ENCODE measurements around the gene NGF. TPM values are rescaled to one million over a fixed set of nuclear protein-coding genes. Genes with fewer than 3 reads are reported as not detected.

NGF gene
- total RNA-seq, 1 donor from 2014 or later, result not detected

DNA sequence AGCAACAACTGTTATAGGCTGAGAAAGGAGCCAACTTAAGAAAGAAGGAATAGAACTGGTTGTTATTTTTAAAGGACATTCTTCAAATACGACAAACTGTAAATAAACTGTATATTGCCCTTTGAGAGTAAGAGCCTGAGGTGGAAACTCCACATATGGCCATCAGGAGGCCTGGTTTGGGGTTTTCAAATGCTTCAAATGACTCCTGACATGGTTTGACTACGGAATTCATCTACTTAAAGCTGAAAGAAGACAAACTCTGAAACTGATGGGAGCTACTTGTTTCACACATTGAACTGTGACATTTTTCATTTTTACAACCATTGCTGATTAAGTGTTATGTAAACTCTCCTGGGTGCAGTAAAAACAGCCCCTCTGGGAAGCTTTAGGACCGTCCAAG is 59.8 kb downstream of the NGF start:
- Mint-ChIP-seq H3K27ac (no peak overlapping the region), H3K27me3 (no peaks in the 10 kb centered on the region), H3K36me3 (ENCODE audit: low read depth) (no peaks in the 10 kb centered on the region), H3K4me3 (no peak overlapping the region), H3K9me3 (peaks cover 9% of the 10 kb centered on the region), H3K4me1 (no peaks in the 10 kb centered on the region)
- intact Hi-C loops (cut with micrococcal nuclease), result no loop called here
- ChIA-PET POLR2A (no interaction called here), CTCF (no interaction called here)
- ATAC-seq (ENCODE audit: low read depth) (no peak), DNase-seq (no peak)
- TF ChIP-seq, protein P1, sequence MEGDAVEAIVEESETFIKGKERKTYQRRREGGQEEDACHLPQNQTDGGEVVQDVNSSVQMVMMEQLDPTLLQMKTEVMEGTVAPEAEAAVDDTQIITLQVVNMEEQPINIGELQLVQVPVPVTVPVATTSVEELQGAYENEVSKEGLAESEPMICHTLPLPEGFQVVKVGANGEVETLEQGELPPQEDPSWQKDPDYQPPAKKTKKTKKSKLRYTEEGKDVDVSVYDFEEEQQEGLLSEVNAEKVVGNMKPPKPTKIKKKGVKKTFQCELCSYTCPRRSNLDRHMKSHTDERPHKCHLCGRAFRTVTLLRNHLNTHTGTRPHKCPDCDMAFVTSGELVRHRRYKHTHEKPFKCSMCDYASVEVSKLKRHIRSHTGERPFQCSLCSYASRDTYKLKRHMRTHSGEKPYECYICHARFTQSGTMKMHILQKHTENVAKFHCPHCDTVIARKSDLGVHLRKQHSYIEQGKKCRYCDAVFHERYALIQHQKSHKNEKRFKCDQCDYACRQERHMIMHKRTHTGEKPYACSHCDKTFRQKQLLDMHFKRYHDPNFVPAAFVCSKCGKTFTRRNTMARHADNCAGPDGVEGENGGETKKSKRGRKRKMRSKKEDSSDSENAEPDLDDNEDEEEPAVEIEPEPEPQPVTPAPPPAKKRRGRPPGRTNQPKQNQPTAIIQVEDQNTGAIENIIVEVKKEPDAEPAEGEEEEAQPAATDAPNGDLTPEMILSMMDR (IDR thresholded peaks at IDR 0.05), result no peak

DNA sequence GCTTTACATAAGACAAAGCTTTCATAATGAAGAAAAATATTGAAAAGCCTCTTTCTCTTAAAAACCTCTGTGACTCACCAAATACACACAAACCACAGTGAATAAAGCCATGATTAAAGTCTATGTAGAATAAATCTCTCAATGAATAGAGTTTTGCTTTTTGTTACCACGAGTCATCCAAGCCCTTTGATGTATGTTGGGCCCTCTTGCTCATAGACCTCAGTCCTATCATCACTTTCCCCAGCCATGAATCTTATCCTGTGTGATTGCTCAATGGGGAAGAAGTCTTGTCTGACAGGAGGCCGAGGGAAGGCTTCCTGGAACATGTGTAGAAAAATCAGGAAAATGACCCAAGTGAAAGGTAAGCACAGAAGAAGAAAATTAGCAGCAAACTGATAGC is 60.8 kb downstream of the NGF start:
- Mint-ChIP-seq H3K27ac (no peak overlapping the region), H3K4me3 (no peak overlapping the region), H3K4me1 (no peaks in the 10 kb centered on the region), H3K9me3 (peaks cover 9% of the 10 kb centered on the region), H3K27me3 (peaks cover 2% of the 10 kb centered on the region), H3K36me3 (ENCODE audit: low read depth) (no peaks in the 10 kb centered on the region)
- DNase-seq (no peak), ATAC-seq (ENCODE audit: low read depth) (no peak)
- ChIA-PET POLR2A (no interaction called here), CTCF (no interaction called here)
- TF ChIP-seq, protein P1 (IDR thresholded peaks at IDR 0.05), result no peak
- intact Hi-C loops (cut with micrococcal nuclease), result no loop called here

DNA sequence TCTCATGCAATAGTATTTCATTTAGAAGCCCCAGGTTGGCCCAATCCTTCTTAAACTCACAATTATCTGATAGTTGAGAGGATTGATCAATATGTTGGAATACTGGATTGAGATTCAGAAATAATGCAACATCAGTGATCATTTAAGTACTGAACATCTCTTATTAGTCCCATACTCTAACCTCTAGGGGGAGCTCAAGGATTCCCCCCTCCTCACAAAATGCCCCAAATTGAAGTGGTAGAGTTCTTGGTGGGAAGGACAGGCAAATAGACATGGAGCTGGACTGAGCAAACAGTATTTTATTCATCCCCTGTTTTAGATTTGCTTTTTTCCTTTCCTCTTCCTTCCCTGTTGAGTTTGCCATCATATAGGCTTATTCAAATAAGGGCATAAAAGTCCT is 62.8 kb downstream of the NGF start:
- H3K4me3 Mint-ChIP-seq, result no peak overlapping the region
- ATAC-seq (ENCODE audit: low read depth), result no peak
- DNase-seq, result no peak
- no peak overlapping the region for H3K27ac Mint-ChIP-seq
- intact Hi-C loops (cut with micrococcal nuclease), result no loop called here
- ChIA-PET CTCF (no interaction called here), POLR2A (no interaction called here)
- TF ChIP-seq, protein P1 (IDR thresholded peaks at IDR 0.05), result no peak
- no peaks in the 10 kb centered on the region for H3K4me1 Mint-ChIP-seq
- H3K36me3 Mint-ChIP-seq (ENCODE audit: low read depth), result no peaks in the 10 kb centered on the region
- H3K9me3 Mint-ChIP-seq, result peaks cover 9% of the 10 kb centered on the region
- H3K27me3 Mint-ChIP-seq, result peaks cover 2% of the 10 kb centered on the region

DNA sequence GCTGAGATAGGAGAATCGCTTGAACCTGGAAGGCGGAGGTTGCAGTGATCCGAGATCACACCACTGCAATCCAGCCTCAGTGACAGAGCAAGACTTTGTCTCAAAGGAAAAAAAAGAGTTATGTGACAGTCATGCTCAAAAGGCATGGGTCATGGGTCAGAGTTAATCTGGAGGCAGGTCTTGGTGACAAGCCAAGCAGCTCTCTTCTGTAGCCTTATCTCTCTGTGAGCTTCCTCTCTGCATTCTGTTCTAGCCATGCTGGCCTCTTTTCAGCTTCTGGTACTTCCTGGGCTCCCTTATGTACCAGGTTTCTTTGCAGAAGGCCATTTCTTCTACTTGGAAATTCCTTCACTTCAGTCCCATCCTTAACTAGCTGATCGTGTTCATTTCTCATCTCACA is 63.6 kb downstream of the NGF start:
- ChIA-PET POLR2A (no interaction called here), CTCF (no interaction called here)
- Mint-ChIP-seq H3K9me3 (peaks cover 9% of the 10 kb centered on the region), H3K36me3 (ENCODE audit: low read depth) (no peaks in the 10 kb centered on the region), H3K27ac (no peak overlapping the region), H3K4me1 (no peaks in the 10 kb centered on the region), H3K4me3 (no peak overlapping the region), H3K27me3 (peaks cover 2% of the 10 kb centered on the region)
- TF ChIP-seq, protein P1 (IDR thresholded peaks at IDR 0.05), result no peak
- intact Hi-C loops (cut with micrococcal nuclease), result no loop called here
- no peak for ATAC-seq (ENCODE audit: low read depth)
- no peak for DNase-seq

- Mint-ChIP-seq H3K36me3 (ENCODE audit: low read depth) (no peaks in the 10 kb centered on the region), H3K4me3 (no peak overlapping the region), H3K27ac (no peak overlapping the region), H3K9me3 (no peaks in the 10 kb centered on the region), H3K4me1 (no peaks in the 10 kb centered on the region), H3K27me3 (peaks cover 2% of the 10 kb centered on the region)
- ChIA-PET CTCF (no interaction called here), POLR2A (no interaction called here)
- intact Hi-C loops (cut with micrococcal nuclease), result no loop called here
- TF ChIP-seq, protein P1 (IDR thresholded peaks at IDR 0.05), result no peak
- ATAC-seq (ENCODE audit: low read depth), result no peak
- no peak for DNase-seq
Observed at GRCh38 chr1:115266729-115267421, 71.2 kb downstream of the NGF start.

All from activated B cell treated with CpG ODN at 0.5 μM for 24 hours (primary cell).